GM19463 (cell line): ENCODE measurements around the gene LDLRAD4.

Experiments used
- ATAC-seq: cut with Tn5 transposase; IDR thresholded peaks from one replicate; pipeline ENCODE4 v1.9.1; 2021; ENCODE audit warnings: mild to moderate bottlenecking, moderate library complexity; ENCODE audit not compliant: unreplicated experiment

Gene LDLRAD4

GRCh38 chr18:13420969-13421686 lies 202.6 kb downstream of the LDLRAD4 start:
- no peak for ATAC-seq

- ATAC-seq: no peak
Observed at GRCh38 chr18:13422541-13423147, 204.1 kb downstream of the LDLRAD4 start.

GRCh38 chr18:13423352-13423751 lies 204.8 kb downstream of the LDLRAD4 start:
- no peak for ATAC-seq

- ATAC-seq: no peak
Observed at GRCh38 chr18:13424363-13424762, 205.8 kb downstream of the LDLRAD4 start.

GRCh38 chr18:13425357-13426091 lies 207.0 kb downstream of the LDLRAD4 start:
- no peak for ATAC-seq

- ATAC-seq: no peak
Observed at GRCh38 chr18:13427354-13427753, 208.8 kb downstream of the LDLRAD4 start.

- no peak for ATAC-seq
Observed at GRCh38 chr18:13428319-13428718, 209.8 kb downstream of the LDLRAD4 start.

- no peak for ATAC-seq
Observed at GRCh38 chr18:13429016-13429415, 210.5 kb downstream of the LDLRAD4 start.

GRCh38 chr18:13429884-13430510 lies 211.4 kb downstream of the LDLRAD4 start:
- ATAC-seq: no peak

- no peak for ATAC-seq
Observed at GRCh38 chr18:13430663-13431062, 212.1 kb downstream of the LDLRAD4 start.

GRCh38 chr18:13431886-13432285 lies 213.3 kb downstream of the LDLRAD4 start:
- ATAC-seq: no peak

- ATAC-seq: no peak
Observed at GRCh38 chr18:13433125-13433524, 214.6 kb downstream of the LDLRAD4 start.

GRCh38 chr18:13433685-13434084 lies 215.1 kb downstream of the LDLRAD4 start:
- no peak for ATAC-seq

GRCh38 chr18:13434854-13435253 lies 216.3 kb downstream of the LDLRAD4 start:
- ATAC-seq: no peak

GRCh38 chr18:13435586-13436333 lies 217.2 kb downstream of the LDLRAD4 start:
- ATAC-seq: no peak

GRCh38 chr18:13436576-13436975 lies 218.0 kb downstream of the LDLRAD4 start:
- no peak for ATAC-seq

- ATAC-seq: no peak
Observed at GRCh38 chr18:13437034-13437433, 218.5 kb downstream of the LDLRAD4 start.

GRCh38 chr18:13437796-13438506 lies 219.4 kb downstream of the LDLRAD4 start:
- ATAC-seq: no peak

- no peak for ATAC-seq
Observed at GRCh38 chr18:13438507-13439056, 220.0 kb downstream of the LDLRAD4 start.

- no peak for ATAC-seq
Observed at GRCh38 chr18:13439461-13439860, 220.9 kb downstream of the LDLRAD4 start.
